Neuronal stem cell (in vitro differentiated cells): Measurements from ENCODE around the gene ODC1.

ENCODE experiments used
- DNase-seq: peaks from one replicate; pipeline ENCODE4 v3.0.0-alpha.2; 2013; ENCODE audit warnings: low spot score
- H2AFZ ChIP-seq: one replicate; pipeline ENCODE4 v1.6.1; 2013; ENCODE audit warnings: mild to moderate bottlenecking, low read length, inconsistent platforms
- H2AK5ac ChIP-seq: 2 replicates; pipeline ENCODE4 v1.6.1; 2013; ENCODE audit warnings: low read depth, mild to moderate bottlenecking, inconsistent platforms, low read length, moderate library complexity, mixed read lengths
- H2BK120ac ChIP-seq: 2 replicates; pipeline ENCODE4 v1.6.1; 2013; ENCODE audit warnings: low read depth, mild to moderate bottlenecking, inconsistent platforms, low read length, moderate library complexity, mixed read lengths
- H2BK12ac ChIP-seq: one replicate; pipeline ENCODE4 v1.6.1; 2013; ENCODE audit warnings: low read length, inconsistent platforms
- H2BK15ac ChIP-seq: 2 replicates; pipeline ENCODE4 v1.6.1; 2013; ENCODE audit warnings: mild to moderate bottlenecking, low read length, inconsistent platforms, mixed read lengths
- H2BK5ac ChIP-seq: one replicate; pipeline ENCODE4 v1.6.1; 2013; ENCODE audit warnings: inconsistent platforms, mild to moderate bottlenecking, low read length, moderate library complexity
- H3K14ac ChIP-seq: one replicate; pipeline ENCODE4 v1.6.1; 2013; ENCODE audit warnings: low read length, inconsistent platforms
- H3K18ac ChIP-seq: 2 replicates; pipeline ENCODE4 v1.6.1; 2013; ENCODE audit warnings: low read length, inconsistent platforms
- H3K23ac ChIP-seq: 2 replicates; pipeline ENCODE4 v1.6.1; 2013; ENCODE audit warnings: low read depth, mild to moderate bottlenecking, mixed read lengths, low read length, inconsistent platforms; ENCODE audit not compliant: poor library complexity
- H3K27ac ChIP-seq: replicated peaks from 3 replicates; pipeline ENCODE4 v1.5.1; 2013; ENCODE audit warnings: low read length, inconsistent platforms
- H3K27me3 ChIP-seq, 3 experiments: 2 replicates each; pipeline ENCODE4 v1.6.1; 2013; ENCODE audit warnings: low read length in 3 of 3, mild to moderate bottlenecking in 2 of 3, inconsistent platforms in 1 of 3, low read depth in 1 of 3, mixed read lengths in 1 of 3, moderate library complexity in 1 of 3; ENCODE audit not compliant: control insufficient read depth in 3 of 3, insufficient read depth in 3 of 3
- H3K36me3 ChIP-seq, 2 donors: replicated peaks in 1 of 2; 2 replicates each; pipeline ENCODE4 v1.6.1; 2013; ENCODE audit warnings: low read length in 2 of 2; ENCODE audit not compliant: control insufficient read depth in 2 of 2, insufficient read depth in 2 of 2
- H3K4ac ChIP-seq: 2 replicates; pipeline ENCODE4 v1.6.1; 2013; ENCODE audit warnings: inconsistent platforms, mild to moderate bottlenecking, low read length, moderate library complexity
- H3K4me1 ChIP-seq, 2 donors: 1 replicate in 1 of 2; 2 replicates in 1 of 2; pipeline ENCODE4 v1.6.1; 2013; ENCODE audit warnings: low read length in 2 of 2, low read depth in 1 of 2; ENCODE audit not compliant: control insufficient read depth in 2 of 2, insufficient read depth in 1 of 2
- H3K4me2 ChIP-seq: one replicate; pipeline ENCODE4 v1.6.1; 2013; ENCODE audit warnings: mild to moderate bottlenecking, low read length, inconsistent platforms; ENCODE audit not compliant: insufficient read depth, poor library complexity, severe bottlenecking
- H3K4me3 ChIP-seq, 2 donors: 2 replicates each; pipeline ENCODE4 v1.5.1; 2013; ENCODE audit warnings: low read length in 2 of 2, mild to moderate bottlenecking in 2 of 2, inconsistent platforms in 1 of 2, moderate library complexity in 1 of 2
- H3K79me1 ChIP-seq: one replicate; pipeline ENCODE4 v1.6.1; 2013; ENCODE audit warnings: low read depth, mild to moderate bottlenecking, inconsistent platforms, low read length, moderate library complexity
- H3K9ac ChIP-seq: one replicate; pipeline ENCODE4 v1.6.1; 2013; ENCODE audit warnings: mild to moderate bottlenecking, low read depth, low read length, inconsistent platforms; ENCODE audit not compliant: poor library complexity
- H3K9me3 ChIP-seq, 2 donors: replicated peaks in 1 of 2; 2 replicates each; pipeline versions ENCODE3 to v1.6.1; 2013; ENCODE audit warnings: low read length in 2 of 2, mild to moderate bottlenecking in 2 of 2, inconsistent platforms in 1 of 2, low read depth in 1 of 2, mixed read lengths in 1 of 2, moderate library complexity in 1 of 2; ENCODE audit not compliant: control insufficient read depth in 2 of 2, insufficient read depth in 1 of 2
- H4K8ac ChIP-seq: one replicate; pipeline ENCODE4 v1.6.1; 2013; ENCODE audit warnings: low read depth, mild to moderate bottlenecking, inconsistent platforms, low read length, moderate library complexity
- H4K91ac ChIP-seq: one replicate; pipeline ENCODE4 v1.6.1; 2013; ENCODE audit warnings: low read length, low read depth, mild to moderate bottlenecking, inconsistent platforms; ENCODE audit not compliant: poor library complexity
- WGBS, 2 donors: extraction: QIAGEN DNeasy Blood & Tissue Kit; methylation state at CpG; one replicate each; pipeline ENCODE4 v1.1.7; 2013; ENCODE audit warnings: missing lambda C conversion rate in 2 of 2, mixed read lengths in 1 of 2; ENCODE audit not compliant: insufficient read length in 2 of 2, insufficient replicate concordance in 1 of 2; ENCODE audit errors: extremely low coverage in 2 of 2; 5-methylcytosine and 5-hydroxymethylcytosine counted together

Gene ODC1

DNA sequence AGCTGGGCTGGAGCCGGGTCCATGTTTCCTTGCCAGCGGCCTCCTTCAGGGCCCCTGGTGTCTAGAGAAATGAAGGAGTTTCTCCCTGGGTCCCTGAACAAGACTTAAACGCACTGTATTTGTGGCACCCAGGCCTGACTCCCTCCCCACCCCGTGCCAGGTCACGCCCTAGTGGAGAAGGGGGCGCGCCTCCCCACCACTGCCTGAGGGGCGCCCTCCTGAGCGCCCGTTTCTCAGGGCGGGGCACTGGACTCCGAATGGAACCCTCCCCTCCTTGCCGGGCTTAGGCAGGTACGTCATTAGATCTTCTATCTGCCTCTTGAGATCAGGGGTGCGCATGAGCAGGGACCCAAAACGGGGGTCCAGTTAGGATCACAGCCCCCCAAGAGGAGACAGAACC is 16.3 kb downstream of the ODC1 start:
- H3K4me3 ChIP-seq = no peak overlapping the region
- DNase-seq = no peak

GRCh38 chr2:10430886-10431622 is 17.1 kb downstream of the ODC1 start:
- Histone ChIP-seq H3K27ac (no peak overlapping the region), H4K8ac (no peak overlapping the region), H3K23ac (no peak overlapping the region), H3K79me1 (peaks cover 7% of the 10 kb centered on the region), H4K91ac (no peak overlapping the region), H3K4me2 (no peak overlapping the region), H3K18ac (no peak overlapping the region), H2AK5ac (no peak overlapping the region), H3K36me3 (peaks cover 0 to 1% of the 10 kb centered on the region in 2 donors), H3K9ac (no peak overlapping the region), H2AFZ (no peak overlapping the region), H3K4me3 (no peak overlapping the region), H3K4me1 (peaks cover 25 to 38% of the 10 kb centered on the region in 2 donors), H3K4ac (no peak overlapping the region), H3K14ac (no peak overlapping the region), H3K9me3 (peaks cover 0 to 5% of the 10 kb centered on the region in 2 donors), H3K27me3 (peaks cover 0 to 16% (median 0%) of the 10 kb centered on the region in 3 experiments), H2BK120ac (no peak overlapping the region), H2BK12ac (no peak overlapping the region), H2BK5ac (no peak overlapping the region), H2BK15ac (no peak overlapping the region)
- no CpG with 5 or more reads among the region's 8 CpGs for WGBS, 2 donors
- no peak for DNase-seq

More for the DNA sequence above, 16.3 kb downstream of the ODC1 start:
- Histone ChIP-seq H2AK5ac (peak overlapping the region; percentile 68), H3K23ac (no peak overlapping the region), H3K14ac (no peak overlapping the region), H2AFZ (no peak overlapping the region), H2BK15ac (no peak overlapping the region), H3K4me1 (peaks cover 20 to 30% of the 10 kb centered on the region in 2 donors), H2BK5ac (peak overlapping the region; percentile 7), H3K4me2 (no peak overlapping the region), H3K27me3 (peaks cover 0 to 16% (median 0%) of the 10 kb centered on the region in 3 experiments), H3K18ac (no peak overlapping the region), H3K9me3 (peaks cover 0 to 5% of the 10 kb centered on the region in 2 donors), H4K8ac (no peak overlapping the region), H2BK12ac (no peak overlapping the region), H3K27ac (no peak overlapping the region), H4K91ac (no peak overlapping the region), H2BK120ac (peak overlapping the region; percentile 22), H3K36me3 (peaks cover 0 to 1% of the 10 kb centered on the region in 2 donors), H3K4ac (no peak overlapping the region), H3K9ac (no peak overlapping the region), H3K79me1 (peaks cover 5% of the 10 kb centered on the region)
- no CpG with 5 or more reads among the region's 16 CpGs for WGBS, 2 donors

- Histone ChIP-seq H3K27ac (no peak overlapping the region), H2AFZ (no peak overlapping the region), H3K9me3 (peaks cover 0 to 5% of the 10 kb centered on the region in 2 donors), H3K9ac (no peak overlapping the region), H2BK120ac (no peak overlapping the region), H2BK5ac (no peak overlapping the region), H2BK15ac (no peak overlapping the region), H3K23ac (no peak overlapping the region), H3K4me3 (no peak overlapping the region), H4K8ac (no peak overlapping the region), H4K91ac (no peak overlapping the region), H3K4ac (no peak overlapping the region), H2AK5ac (no peak overlapping the region), H3K18ac (no peak overlapping the region), H3K79me1 (peaks cover 7% of the 10 kb centered on the region), H3K4me1 (peaks cover 28 to 38% of the 10 kb centered on the region in 2 donors), H3K27me3 (peaks cover 0 to 16% (median 0%) of the 10 kb centered on the region in 3 experiments), H2BK12ac (no peak overlapping the region), H3K36me3 (peaks cover 0 to 1% of the 10 kb centered on the region in 2 donors), H3K4me2 (no peak overlapping the region), H3K14ac (no peak overlapping the region)
- WGBS, 2 donors = no CpG with 5 or more reads among the region's 3 CpGs
- DNase-seq = no peak
Measured at GRCh38 chr2:10428924-10429323, 19.2 kb downstream of the ODC1 start.

- Histone ChIP-seq H3K4me2 (no peak overlapping the region), H3K14ac (no peak overlapping the region), H3K27ac (no peak overlapping the region), H3K4me3 (peak overlapping the region in 1 of 2 donors; percentile 27), H2BK15ac (peak overlapping the region; percentile 45), H3K9ac (no peak overlapping the region), H3K36me3 (peaks cover 0 to under 1% of the 10 kb centered on the region in 2 donors), H3K23ac (no peak overlapping the region), H3K9me3 (peaks cover 0 to 4% of the 10 kb centered on the region in 2 donors), H3K18ac (peak overlapping the region; percentile 35), H3K4ac (no peak overlapping the region), H3K27me3 (peaks cover 0 to 15% (median 0%) of the 10 kb centered on the region in 3 experiments), H2BK5ac (no peak overlapping the region), H4K91ac (no peak overlapping the region), H4K8ac (no peak overlapping the region), H2BK120ac (no peak overlapping the region), H2AK5ac (peak overlapping the region; percentile 72), H2AFZ (no peak overlapping the region), H3K79me1 (peaks cover 6% of the 10 kb centered on the region), H2BK12ac (no peak overlapping the region), H3K4me1 (peaks cover 22 to 33% of the 10 kb centered on the region in 2 donors)
- no CpG with 5 or more reads among the region's 8 CpGs for WGBS, 2 donors
- no peak for DNase-seq
Measured at GRCh38 chr2:10428355-10428754, 19.8 kb downstream of the ODC1 start.
